Measurements from ENCODE around the gene MGAT5B.

Gene MGAT5B

GRCh38 chr17:76927577-76927976 is 59.4 kb downstream of the MGAT5B start:
- no peak for TF ChIP-seq CTCF (IDR thresholded peaks at IDR 0.05)

GRCh38 chr17:76927982-76928381 is 59.8 kb downstream of the MGAT5B start:
- TF ChIP-seq CTCF (IDR thresholded peaks at IDR 0.05), result no peak

- TF ChIP-seq CTCF (IDR thresholded peaks at IDR 0.05), result no peak
Measured at GRCh38 chr17:76929148-76929547, 60.9 kb downstream of the MGAT5B start.

- no peak for TF ChIP-seq CTCF (IDR thresholded peaks at IDR 0.05)
Measured at GRCh38 chr17:76929601-76930000, 61.4 kb downstream of the MGAT5B start.

- no peak for TF ChIP-seq CTCF (IDR thresholded peaks at IDR 0.05)
Measured at GRCh38 chr17:76930107-76930506, 61.9 kb downstream of the MGAT5B start.

- no peak for TF ChIP-seq CTCF (IDR thresholded peaks at IDR 0.05)
Measured at GRCh38 chr17:76932402-76933333, 64.5 kb downstream of the MGAT5B start.

GRCh38 chr17:76934561-76935320 is 66.5 kb downstream of the MGAT5B start:
- TF ChIP-seq CTCF (IDR thresholded peaks at IDR 0.05), result no peak

Data from LNCAP (cell line).